ENCODE results near the gene NPAS3. TPM values are rescaled to one million over a fixed set of nuclear protein-coding genes. Genes with fewer than 3 reads are reported as not detected.

The NPAS3 gene
- total and polyA plus RNA-seq, 2 of the 13 experiments (the other 11 are each of a cell fraction or from before 2014, with no cell fraction given), result not detected

DNA sequence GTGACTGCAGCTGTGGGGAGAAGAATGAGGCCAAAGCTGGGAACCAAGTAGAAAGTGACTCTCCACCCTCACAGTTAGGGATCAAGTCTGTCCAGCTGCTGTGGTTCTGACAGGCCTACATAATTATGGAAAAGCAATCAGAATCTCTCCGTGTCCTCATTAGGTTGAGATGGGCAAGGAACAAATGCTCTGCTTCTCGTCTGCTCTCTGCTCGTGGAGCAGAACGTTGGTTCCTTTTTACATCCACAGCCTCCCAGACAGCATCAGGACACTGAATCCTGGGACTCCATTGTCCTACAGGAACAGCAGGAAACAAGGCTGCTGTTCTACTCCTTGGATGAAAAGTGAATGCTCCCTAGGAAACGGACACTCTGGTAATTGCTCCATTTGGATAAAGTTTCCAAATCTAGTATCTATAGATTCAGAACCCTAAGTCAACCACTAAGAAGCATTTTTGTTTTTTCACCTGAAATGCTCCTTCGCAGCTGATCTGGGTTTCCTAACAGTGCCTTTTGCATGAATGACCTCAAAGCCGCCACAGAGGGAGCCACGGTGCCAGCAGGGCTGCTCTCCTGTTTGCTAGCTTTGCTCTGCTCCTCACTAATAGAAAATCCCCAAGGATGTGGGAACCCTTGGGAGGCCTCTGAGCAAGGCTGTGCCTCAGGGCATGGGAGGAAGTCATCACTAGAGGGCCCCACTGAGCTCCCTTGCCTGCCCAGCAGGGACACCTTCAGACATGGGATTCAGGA lies 910.2 kb downstream of the NPAS3 start (continued):
- TF ChIP-seq TBX3 (IDR thresholded peaks at IDR 0.05; ENCODE audit: borderline replicate concordance) (no peak), ARNTL (CRISPR knock-in tag; IDR thresholded peaks at IDR 0.05) (no peak), ZFP36L2 (CRISPR knock-in tag; IDR thresholded peaks at IDR 0.05) (peak; percentile 91), NR2F2 (IDR thresholded peaks at IDR 0.05; ENCODE audit: borderline replicate concordance, low read depth) (no peak), RAD21 (CRISPR knock-in tag; IDR thresholded peaks at IDR 0.05) (peak; percentile 95), ZC3H13 (CRISPR knock-in tag; IDR thresholded peaks at IDR 0.05) (no peak), CEBPG (CRISPR knock-in tag; IDR thresholded peaks at IDR 0.05) (peak; percentile 8; the same call in 1 of the 2 replicates), ZNF703 (CRISPR knock-in tag; IDR thresholded peaks at IDR 0.05; ENCODE audit: borderline replicate concordance) (no peak), EHMT2 (IDR thresholded peaks at IDR 0.05; ENCODE audit: borderline replicate concordance, low read depth, low read length) (no peak), ZNF569 (CRISPR knock-in tag; IDR thresholded peaks at IDR 0.05; ENCODE audit: borderline replicate concordance) (no peak), CCAR2 (optimal IDR thresholded peaks at IDR 0.05; ENCODE audit: low read depth, low read length) (no peak), BORCS8-MEF2B (CRISPR knock-in tag; IDR thresholded peaks at IDR 0.05) (0 out of 2 replicates have a peak, but pooled peaks have one; percentile 52), ZNF205 (CRISPR knock-in tag; IDR thresholded peaks at IDR 0.05) (no peak), SALL1 (CRISPR knock-in tag; IDR thresholded peaks at IDR 0.05) (peak; percentile 80), ZNF138 (CRISPR knock-in tag; IDR thresholded peaks at IDR 0.05; ENCODE audit: low read depth) (no peak), SMYD3 (CRISPR knock-in tag; IDR thresholded peaks at IDR 0.05) (no peak)
- TF ChIP-seq, protein P1, sequence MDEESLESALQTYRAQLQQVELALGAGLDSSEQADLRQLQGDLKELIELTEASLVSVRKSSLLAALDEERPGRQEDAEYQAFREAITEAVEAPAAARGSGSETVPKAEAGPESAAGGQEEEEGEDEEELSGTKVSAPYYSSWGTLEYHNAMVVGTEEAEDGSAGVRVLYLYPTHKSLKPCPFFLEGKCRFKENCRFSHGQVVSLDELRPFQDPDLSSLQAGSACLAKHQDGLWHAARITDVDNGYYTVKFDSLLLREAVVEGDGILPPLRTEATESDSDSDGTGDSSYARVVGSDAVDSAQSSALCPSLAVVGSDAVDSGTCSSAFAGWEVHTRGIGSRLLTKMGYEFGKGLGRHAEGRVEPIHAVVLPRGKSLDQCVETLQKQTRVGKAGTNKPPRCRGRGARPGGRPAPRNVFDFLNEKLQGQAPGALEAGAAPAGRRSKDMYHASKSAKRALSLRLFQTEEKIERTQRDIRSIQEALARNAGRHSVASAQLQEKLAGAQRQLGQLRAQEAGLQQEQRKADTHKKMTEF (CRISPR knock-in tag; IDR thresholded peaks at IDR 0.05), result no peak
- TF ChIP-seq, protein P2, sequence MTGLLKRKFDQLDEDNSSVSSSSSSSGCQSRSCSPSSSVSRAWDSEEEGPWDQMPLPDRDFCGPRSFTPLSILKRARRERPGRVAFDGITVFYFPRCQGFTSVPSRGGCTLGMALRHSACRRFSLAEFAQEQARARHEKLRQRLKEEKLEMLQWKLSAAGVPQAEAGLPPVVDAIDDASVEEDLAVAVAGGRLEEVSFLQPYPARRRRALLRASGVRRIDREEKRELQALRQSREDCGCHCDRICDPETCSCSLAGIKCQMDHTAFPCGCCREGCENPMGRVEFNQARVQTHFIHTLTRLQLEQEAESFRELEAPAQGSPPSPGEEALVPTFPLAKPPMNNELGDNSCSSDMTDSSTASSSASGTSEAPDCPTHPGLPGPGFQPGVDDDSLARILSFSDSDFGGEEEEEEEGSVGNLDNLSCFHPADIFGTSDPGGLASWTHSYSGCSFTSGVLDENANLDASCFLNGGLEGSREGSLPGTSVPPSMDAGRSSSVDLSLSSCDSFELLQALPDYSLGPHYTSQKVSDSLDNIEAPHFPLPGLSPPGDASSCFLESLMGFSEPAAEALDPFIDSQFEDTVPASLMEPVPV (CRISPR knock-in tag; IDR thresholded peaks at IDR 0.05), result peak; percentile 34; the same call in 1 of the 2 replicates
- TF ChIP-seq, protein P3, sequence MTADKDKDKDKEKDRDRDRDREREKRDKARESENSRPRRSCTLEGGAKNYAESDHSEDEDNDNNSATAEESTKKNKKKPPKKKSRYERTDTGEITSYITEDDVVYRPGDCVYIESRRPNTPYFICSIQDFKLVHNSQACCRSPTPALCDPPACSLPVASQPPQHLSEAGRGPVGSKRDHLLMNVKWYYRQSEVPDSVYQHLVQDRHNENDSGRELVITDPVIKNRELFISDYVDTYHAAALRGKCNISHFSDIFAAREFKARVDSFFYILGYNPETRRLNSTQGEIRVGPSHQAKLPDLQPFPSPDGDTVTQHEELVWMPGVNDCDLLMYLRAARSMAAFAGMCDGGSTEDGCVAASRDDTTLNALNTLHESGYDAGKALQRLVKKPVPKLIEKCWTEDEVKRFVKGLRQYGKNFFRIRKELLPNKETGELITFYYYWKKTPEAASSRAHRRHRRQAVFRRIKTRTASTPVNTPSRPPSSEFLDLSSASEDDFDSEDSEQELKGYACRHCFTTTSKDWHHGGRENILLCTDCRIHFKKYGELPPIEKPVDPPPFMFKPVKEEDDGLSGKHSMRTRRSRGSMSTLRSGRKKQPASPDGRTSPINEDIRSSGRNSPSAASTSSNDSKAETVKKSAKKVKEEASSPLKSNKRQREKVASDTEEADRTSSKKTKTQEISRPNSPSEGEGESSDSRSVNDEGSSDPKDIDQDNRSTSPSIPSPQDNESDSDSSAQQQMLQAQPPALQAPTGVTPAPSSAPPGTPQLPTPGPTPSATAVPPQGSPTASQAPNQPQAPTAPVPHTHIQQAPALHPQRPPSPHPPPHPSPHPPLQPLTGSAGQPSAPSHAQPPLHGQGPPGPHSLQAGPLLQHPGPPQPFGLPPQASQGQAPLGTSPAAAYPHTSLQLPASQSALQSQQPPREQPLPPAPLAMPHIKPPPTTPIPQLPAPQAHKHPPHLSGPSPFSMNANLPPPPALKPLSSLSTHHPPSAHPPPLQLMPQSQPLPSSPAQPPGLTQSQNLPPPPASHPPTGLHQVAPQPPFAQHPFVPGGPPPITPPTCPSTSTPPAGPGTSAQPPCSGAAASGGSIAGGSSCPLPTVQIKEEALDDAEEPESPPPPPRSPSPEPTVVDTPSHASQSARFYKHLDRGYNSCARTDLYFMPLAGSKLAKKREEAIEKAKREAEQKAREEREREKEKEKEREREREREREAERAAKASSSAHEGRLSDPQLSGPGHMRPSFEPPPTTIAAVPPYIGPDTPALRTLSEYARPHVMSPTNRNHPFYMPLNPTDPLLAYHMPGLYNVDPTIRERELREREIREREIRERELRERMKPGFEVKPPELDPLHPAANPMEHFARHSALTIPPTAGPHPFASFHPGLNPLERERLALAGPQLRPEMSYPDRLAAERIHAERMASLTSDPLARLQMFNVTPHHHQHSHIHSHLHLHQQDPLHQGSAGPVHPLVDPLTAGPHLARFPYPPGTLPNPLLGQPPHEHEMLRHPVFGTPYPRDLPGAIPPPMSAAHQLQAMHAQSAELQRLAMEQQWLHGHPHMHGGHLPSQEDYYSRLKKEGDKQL (CRISPR knock-in tag; IDR thresholded peaks at IDR 0.05; ENCODE audit: low read depth), result no peak

Data from HepG2 (cell line).